GM12801 (cell line): ENCODE results near the gene NXT1.

Experiments used
- TF ChIP-seq, protein P1 (sequence below): IDR thresholded peaks from one replicate; pipeline ENCODE4 v1.5.1; 2011; ENCODE audit warnings: control low read depth; ENCODE audit not compliant: insufficient read length; ENCODE audit errors: extremely low read depth

NXT1 gene

DNA sequence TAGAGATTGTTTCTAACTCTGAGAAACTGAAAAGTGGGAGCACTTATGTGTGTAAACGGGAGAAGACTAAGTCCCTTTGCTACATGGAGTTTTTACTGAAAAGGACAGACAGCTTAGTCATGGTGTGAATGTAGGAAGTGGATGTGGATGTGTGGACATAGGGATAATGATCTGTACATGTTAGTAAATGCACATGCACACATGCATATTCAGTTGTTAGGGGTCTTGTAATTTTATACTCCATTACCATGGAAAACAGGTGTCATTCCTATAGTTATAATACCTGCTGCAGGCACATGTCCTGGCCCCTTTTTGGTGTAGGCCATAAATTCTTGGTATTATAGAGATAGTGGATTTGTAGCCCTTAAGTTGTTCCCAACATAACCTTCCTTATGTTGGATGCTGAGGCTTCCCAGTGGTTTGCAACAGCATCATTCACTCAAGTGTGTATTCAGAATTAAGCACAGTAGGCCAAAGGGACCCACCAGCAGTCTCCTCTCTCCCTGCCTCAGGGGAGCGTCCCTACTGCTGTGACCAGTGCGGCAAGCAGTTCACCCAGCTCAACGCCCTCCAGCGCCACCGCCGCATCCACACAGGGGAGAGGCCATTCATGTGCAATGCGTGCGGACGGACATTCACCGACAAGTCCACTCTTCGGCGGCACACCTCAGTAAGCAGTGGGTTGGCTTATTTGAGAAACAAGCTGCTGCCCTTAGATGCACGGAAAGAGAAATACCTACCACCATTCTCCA lies 18.7 kb downstream of the NXT1 start:
- TF ChIP-seq, protein P1, sequence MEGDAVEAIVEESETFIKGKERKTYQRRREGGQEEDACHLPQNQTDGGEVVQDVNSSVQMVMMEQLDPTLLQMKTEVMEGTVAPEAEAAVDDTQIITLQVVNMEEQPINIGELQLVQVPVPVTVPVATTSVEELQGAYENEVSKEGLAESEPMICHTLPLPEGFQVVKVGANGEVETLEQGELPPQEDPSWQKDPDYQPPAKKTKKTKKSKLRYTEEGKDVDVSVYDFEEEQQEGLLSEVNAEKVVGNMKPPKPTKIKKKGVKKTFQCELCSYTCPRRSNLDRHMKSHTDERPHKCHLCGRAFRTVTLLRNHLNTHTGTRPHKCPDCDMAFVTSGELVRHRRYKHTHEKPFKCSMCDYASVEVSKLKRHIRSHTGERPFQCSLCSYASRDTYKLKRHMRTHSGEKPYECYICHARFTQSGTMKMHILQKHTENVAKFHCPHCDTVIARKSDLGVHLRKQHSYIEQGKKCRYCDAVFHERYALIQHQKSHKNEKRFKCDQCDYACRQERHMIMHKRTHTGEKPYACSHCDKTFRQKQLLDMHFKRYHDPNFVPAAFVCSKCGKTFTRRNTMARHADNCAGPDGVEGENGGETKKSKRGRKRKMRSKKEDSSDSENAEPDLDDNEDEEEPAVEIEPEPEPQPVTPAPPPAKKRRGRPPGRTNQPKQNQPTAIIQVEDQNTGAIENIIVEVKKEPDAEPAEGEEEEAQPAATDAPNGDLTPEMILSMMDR: no peak

DNA sequence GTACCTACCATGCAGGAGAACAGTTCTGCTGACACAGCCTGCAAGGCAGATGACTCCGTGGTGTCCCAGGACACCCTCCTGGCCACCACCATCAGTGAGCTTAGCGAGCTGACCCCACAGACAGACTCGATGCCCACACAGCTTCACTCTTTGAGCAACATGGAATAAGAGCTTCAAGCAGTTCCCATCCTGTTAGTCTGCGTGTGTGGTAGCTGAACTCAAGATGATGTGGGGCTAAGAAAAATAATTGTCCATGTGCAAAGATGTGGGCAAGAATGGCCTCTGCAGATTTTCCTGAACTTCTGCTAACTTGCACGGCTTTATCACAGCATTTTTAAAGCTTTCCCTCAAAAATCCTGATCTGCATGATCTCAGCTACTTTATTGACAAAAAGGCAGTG lies 19.7 kb downstream of the NXT1 start:
- TF ChIP-seq, protein P1: no peak

DNA sequence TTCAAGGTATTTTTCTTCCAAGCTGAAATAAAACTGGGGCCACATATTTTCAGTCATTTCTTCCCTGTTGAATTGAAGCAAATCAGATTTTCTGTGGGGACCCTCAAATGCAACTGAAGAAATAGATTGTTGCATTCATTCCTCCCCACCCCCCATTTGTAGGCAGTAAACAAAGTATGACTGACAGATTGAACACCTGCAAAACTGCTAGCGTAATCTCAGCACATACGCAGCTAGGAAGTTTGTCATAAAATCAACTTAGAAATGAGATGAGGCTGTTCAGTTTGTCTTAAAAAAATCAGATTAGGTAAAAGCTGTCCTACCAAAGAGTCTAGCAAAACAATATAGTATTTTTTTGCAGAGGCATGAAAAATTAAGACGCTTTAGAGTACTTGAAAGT lies 20.3 kb downstream of the NXT1 start:
- TF ChIP-seq, protein P1: no peak

DNA sequence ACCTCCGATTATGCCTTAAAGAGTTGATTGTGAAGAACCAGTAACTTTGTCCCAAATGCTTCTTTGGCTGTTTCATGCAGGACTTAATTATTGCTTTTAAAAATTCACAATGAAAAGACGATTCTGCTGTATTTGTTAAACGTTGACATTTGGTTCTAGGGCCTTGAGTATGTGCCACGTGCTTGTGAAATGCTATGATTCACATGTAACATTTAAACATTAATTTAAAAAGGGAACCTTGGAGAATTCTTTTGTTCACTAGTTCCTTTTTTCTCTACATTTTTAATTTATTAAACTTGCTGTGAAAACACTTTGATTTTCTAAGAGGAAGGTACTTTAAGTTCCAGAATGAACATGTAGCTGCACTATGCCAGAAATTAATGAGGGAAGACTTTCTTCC lies 20.9 kb downstream of the NXT1 start:
- TF ChIP-seq, protein P1: no peak

DNA sequence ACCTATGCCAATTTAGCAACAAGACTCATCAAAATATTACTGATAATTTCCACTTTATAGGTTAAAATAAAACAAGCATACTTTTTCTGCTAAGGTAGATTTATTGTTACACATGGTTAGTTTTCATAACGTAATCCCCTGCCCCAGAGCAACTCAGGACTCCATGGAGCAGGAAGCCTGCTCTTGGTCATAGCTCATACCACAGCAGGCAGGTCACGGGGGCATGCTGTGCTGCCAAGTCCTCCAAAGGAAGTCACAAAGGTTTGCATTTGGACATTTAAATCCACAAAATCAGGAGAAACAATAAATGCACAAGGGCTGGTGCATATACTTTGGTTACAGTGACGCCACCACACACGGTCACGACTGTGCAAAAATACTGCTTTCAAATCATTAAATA lies 23.9 kb downstream of the NXT1 start:
- TF ChIP-seq, protein P1: no peak

DNA sequence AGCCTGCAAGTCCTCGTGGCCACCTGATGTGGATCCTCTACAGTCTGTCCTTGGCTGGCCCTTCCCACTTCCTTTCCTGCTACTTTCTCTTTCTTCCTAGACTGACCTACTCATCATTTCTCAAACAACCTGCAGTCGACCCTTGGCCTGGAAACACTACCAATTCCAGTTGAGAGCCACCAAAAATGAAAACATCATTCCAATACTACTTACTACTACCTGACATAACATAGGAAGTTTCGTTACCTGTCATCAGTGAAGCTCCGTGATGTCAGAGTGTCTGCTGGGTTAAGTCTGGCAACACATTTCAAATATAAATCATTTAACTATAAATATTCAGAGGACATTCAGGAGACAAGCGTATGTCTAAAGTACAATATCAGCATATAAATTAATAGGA lies 25.2 kb downstream of the NXT1 start:
- TF ChIP-seq, protein P1: no peak

DNA sequence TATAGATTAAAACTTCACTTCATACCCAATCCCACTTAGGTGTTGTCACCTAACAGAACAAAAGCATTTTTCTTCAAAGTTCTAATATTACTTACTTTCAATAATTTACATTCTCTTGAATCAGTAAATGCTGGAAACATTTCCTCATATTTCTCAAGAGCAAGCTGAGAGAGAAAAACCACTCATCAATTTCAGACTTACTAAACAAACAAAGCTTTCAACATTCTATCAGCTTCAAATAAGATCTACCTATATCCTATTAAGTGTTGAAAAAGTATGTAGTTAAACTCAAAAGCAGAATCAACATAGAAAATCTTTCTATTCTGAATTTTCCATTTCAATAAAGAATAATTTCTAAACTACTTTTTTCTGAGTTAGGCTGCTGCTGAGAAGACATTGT lies 29.2 kb downstream of the NXT1 start:
- TF ChIP-seq, protein P1: no peak

DNA sequence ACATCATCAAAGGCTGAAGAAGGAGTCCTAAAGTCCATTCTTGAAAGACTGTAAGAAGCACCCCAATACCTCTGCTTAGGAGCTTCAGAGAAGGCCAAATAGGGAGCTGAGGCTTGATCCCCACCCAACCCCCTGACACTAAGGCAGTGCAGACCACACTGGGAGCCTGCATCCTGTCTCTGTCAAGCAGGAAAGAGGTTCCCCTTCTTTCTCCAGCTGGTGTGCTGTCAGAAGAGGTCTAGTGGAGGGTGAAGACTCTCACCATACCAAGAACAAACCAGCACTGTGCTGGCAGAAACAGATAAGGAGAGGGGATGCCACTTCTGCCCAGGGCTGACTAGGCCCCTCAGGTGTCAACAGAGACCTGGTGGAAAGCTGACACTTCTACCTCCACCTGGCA lies 31.3 kb downstream of the NXT1 start:
- TF ChIP-seq, protein P1: no peak
